ENCODE results near the gene RAE1.

DNA sequence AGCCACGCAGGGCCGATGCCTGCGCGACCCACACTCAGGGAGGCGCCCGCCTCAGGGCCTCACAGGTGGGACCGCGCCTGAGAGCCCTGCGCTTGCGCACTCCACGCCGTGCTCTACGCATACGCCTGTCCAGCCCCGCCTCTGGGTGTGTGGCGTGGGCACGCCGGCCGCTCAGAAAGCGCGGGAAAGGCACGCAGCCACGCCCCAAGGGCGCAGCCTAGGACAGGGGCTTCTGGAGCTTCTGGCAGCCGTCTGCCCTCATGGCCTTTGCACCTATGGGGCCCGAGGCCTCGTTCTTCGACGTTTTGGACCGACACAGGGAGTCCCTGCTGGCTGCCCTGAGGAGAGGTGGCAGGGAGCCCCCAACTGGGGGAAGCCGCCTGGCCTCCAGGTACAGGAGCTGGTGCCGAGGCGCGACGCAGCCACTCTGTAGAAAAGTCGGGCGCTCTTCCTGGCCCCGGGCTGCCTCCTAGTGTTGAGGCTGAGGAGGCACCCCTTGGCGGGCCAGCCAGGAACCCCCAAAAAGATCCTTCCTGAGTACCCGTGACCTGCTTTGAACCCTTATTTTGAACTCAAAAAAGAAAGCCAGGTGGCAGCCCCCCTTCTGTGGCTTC, 21.3 kb upstream of the RAE1 start, which contains the start of gene SPO11:
- TF ChIP-seq, protein P1, sequence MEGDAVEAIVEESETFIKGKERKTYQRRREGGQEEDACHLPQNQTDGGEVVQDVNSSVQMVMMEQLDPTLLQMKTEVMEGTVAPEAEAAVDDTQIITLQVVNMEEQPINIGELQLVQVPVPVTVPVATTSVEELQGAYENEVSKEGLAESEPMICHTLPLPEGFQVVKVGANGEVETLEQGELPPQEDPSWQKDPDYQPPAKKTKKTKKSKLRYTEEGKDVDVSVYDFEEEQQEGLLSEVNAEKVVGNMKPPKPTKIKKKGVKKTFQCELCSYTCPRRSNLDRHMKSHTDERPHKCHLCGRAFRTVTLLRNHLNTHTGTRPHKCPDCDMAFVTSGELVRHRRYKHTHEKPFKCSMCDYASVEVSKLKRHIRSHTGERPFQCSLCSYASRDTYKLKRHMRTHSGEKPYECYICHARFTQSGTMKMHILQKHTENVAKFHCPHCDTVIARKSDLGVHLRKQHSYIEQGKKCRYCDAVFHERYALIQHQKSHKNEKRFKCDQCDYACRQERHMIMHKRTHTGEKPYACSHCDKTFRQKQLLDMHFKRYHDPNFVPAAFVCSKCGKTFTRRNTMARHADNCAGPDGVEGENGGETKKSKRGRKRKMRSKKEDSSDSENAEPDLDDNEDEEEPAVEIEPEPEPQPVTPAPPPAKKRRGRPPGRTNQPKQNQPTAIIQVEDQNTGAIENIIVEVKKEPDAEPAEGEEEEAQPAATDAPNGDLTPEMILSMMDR (IDR thresholded peaks at IDR 0.05 in 4 of 5, conservative IDR thresholded peaks at IDR 0.05 in 1 of 5), result no peak
- no peak for TF ChIP-seq POLR2A (IDR thresholded peaks at IDR 0.05)
